ENCODE results near the gene PPP1R3A.
A peak's percentile ranks its signal among the peaks of the same experiment; 100 is the strongest.

Gene PPP1R3A

GRCh38 chr7:113912876-113913275 lies 5.9 kb downstream of the PPP1R3A start:
- TF ChIP-seq GATA2 (IDR thresholded peaks at IDR 0.05; ENCODE audit: low read depth, low read length) (no peak), GATA3 (IDR thresholded peaks at IDR 0.05; ENCODE audit: low read depth, low read length) (no peak)

- no peak for TF ChIP-seq GATA3 (IDR thresholded peaks at IDR 0.05; ENCODE audit: low read depth, low read length)
- TF ChIP-seq GATA2 (IDR thresholded peaks at IDR 0.05; ENCODE audit: low read depth, low read length) = no peak
Measured at GRCh38 chr7:113907617-113908016, 11.2 kb downstream of the PPP1R3A start.

GRCh38 chr7:113904521-113904920 lies 14.3 kb downstream of the PPP1R3A start:
- TF ChIP-seq GATA3 (IDR thresholded peaks at IDR 0.05; ENCODE audit: low read depth, low read length) (no peak), GATA2 (IDR thresholded peaks at IDR 0.05; ENCODE audit: low read depth, low read length) (no peak)

GRCh38 chr7:113892818-113893217 lies 26.0 kb downstream of the PPP1R3A start:
- TF ChIP-seq GATA3 (IDR thresholded peaks at IDR 0.05; ENCODE audit: low read depth, low read length) = no peak
- TF ChIP-seq GATA2 (IDR thresholded peaks at IDR 0.05; ENCODE audit: low read depth, low read length) = peak; percentile 56

GRCh38 chr7:113891828-113892227 lies 27.0 kb downstream of the PPP1R3A start:
- TF ChIP-seq GATA3 (IDR thresholded peaks at IDR 0.05; ENCODE audit: low read depth, low read length) (no peak), GATA2 (IDR thresholded peaks at IDR 0.05; ENCODE audit: low read depth, low read length) (no peak)

- TF ChIP-seq GATA3 (IDR thresholded peaks at IDR 0.05; ENCODE audit: low read depth, low read length) = no peak
- TF ChIP-seq GATA2 (IDR thresholded peaks at IDR 0.05; ENCODE audit: low read depth, low read length) = no peak
Measured at GRCh38 chr7:113891031-113891350, 27.8 kb downstream of the PPP1R3A start.

- TF ChIP-seq GATA2 (IDR thresholded peaks at IDR 0.05; ENCODE audit: low read depth, low read length) (no peak), GATA3 (IDR thresholded peaks at IDR 0.05; ENCODE audit: low read depth, low read length) (no peak)
Measured at GRCh38 chr7:113890331-113891030, 28.3 kb downstream of the PPP1R3A start.

GRCh38 chr7:113883096-113883495 lies 35.7 kb downstream of the PPP1R3A start:
- TF ChIP-seq GATA2 (IDR thresholded peaks at IDR 0.05; ENCODE audit: low read depth, low read length) (no peak), GATA3 (IDR thresholded peaks at IDR 0.05; ENCODE audit: low read depth, low read length) (no peak)

- TF ChIP-seq GATA2 (IDR thresholded peaks at IDR 0.05; ENCODE audit: low read depth, low read length) (no peak), GATA3 (IDR thresholded peaks at IDR 0.05; ENCODE audit: low read depth, low read length) (no peak)
Measured at GRCh38 chr7:113880559-113880958, 38.2 kb downstream of the PPP1R3A start.

GRCh38 chr7:113878394-113878992 lies 40.3 kb downstream of the PPP1R3A start:
- TF ChIP-seq GATA3 (IDR thresholded peaks at IDR 0.05; ENCODE audit: low read depth, low read length) = no peak
- TF ChIP-seq GATA2 (IDR thresholded peaks at IDR 0.05; ENCODE audit: low read depth, low read length) = no peak

GRCh38 chr7:113875224-113875623 lies 43.6 kb downstream of the PPP1R3A start:
- TF ChIP-seq GATA3 (IDR thresholded peaks at IDR 0.05; ENCODE audit: low read depth, low read length) = no peak
- no peak for TF ChIP-seq GATA2 (IDR thresholded peaks at IDR 0.05; ENCODE audit: low read depth, low read length)

- TF ChIP-seq GATA3 (IDR thresholded peaks at IDR 0.05; ENCODE audit: low read depth, low read length) = no peak
- no peak for TF ChIP-seq GATA2 (IDR thresholded peaks at IDR 0.05; ENCODE audit: low read depth, low read length)
Measured at GRCh38 chr7:113873554-113874151, 45.2 kb downstream of the PPP1R3A start.

GRCh38 chr7:113872981-113873380 lies 45.8 kb downstream of the PPP1R3A start:
- TF ChIP-seq GATA3 (IDR thresholded peaks at IDR 0.05; ENCODE audit: low read depth, low read length) (no peak), GATA2 (IDR thresholded peaks at IDR 0.05; ENCODE audit: low read depth, low read length) (no peak)

- no peak for TF ChIP-seq GATA3 (IDR thresholded peaks at IDR 0.05; ENCODE audit: low read depth, low read length)
- no peak for TF ChIP-seq GATA2 (IDR thresholded peaks at IDR 0.05; ENCODE audit: low read depth, low read length)
Measured at GRCh38 chr7:113867325-113867724, 51.5 kb downstream of the PPP1R3A start.

- no peak for TF ChIP-seq GATA2 (IDR thresholded peaks at IDR 0.05; ENCODE audit: low read depth, low read length)
- no peak for TF ChIP-seq GATA3 (IDR thresholded peaks at IDR 0.05; ENCODE audit: low read depth, low read length)
Measured at GRCh38 chr7:113856010-113856409, 62.8 kb downstream of the PPP1R3A start.
